Neural cell (in vitro differentiated cells): Measurements from ENCODE around the gene PFKFB4. TPM values are rescaled to one million over a fixed set of nuclear protein-coding genes. Genes with fewer than 3 reads are reported as not detected.

Experiments
- H2AFZ ChIP-seq: fragments of 200-600, 300-800 bp; sonication (generic), shearing (Covaris generic); 2 replicates; pipeline ENCODE4 v1.6.0; 2014; ENCODE audit warnings: low read depth, mild to moderate bottlenecking, antibody characterized with exemption, low read length, moderate library complexity
- H3F3A ChIP-seq: fragments of 200-600 bp; shearing (Covaris generic); 2 replicates; pipeline ENCODE4 v1.6.1; 2016; ENCODE audit warnings: mild to moderate bottlenecking, moderate library complexity, mixed read lengths, antibody characterized with exemption, low read length; ENCODE audit not compliant: insufficient read depth, poor library complexity, severe bottlenecking
- H3K27ac ChIP-seq: fragments of 200-600, 300-800 bp; sonication (generic), shearing (Covaris generic); 2 replicates; pipeline ENCODE4 v1.5.1; 2014; ENCODE audit warnings: mild to moderate bottlenecking, low read length, moderate library complexity
- H3K27me3 ChIP-seq: fragments of 300-800, 200-600 bp; sonication (generic), shearing (Covaris generic); 2 replicates; pipeline ENCODE4 v1.6.0; 2014; ENCODE audit warnings: mild to moderate bottlenecking, low read depth, low read length, moderate library complexity; ENCODE audit not compliant: insufficient read depth
- H3K36me3 ChIP-seq: fragments of 300-800, 200-600 bp; sonication (generic), shearing (Covaris generic); 2 replicates; pipeline ENCODE4 v1.5.1; 2014; ENCODE audit warnings: mild to moderate bottlenecking, antibody characterized with exemption, low read length, moderate library complexity; ENCODE audit not compliant: insufficient read depth
- H3K4me2 ChIP-seq: fragments of 300-800, 200-600 bp; sonication (generic), shearing (Covaris generic); 2 replicates; pipeline ENCODE4 v1.6.0; 2014; ENCODE audit warnings: mild to moderate bottlenecking, low read length
- H3K4me3 ChIP-seq: fragments of 300-800, 200-600 bp; sonication (generic), shearing (Covaris generic); 2 replicates; pipeline ENCODE4 v1.5.1; 2014; ENCODE audit warnings: mild to moderate bottlenecking, low read length, moderate library complexity
- H3K79me2 ChIP-seq: fragments of 200-600 bp; shearing (Covaris generic); replicated peaks from 2 replicates; pipeline ENCODE4 v1.6.0; 2014; ENCODE audit warnings: mild to moderate bottlenecking, low read length, moderate library complexity; ENCODE audit not compliant: insufficient read depth
- H3K9ac ChIP-seq: fragments of 300-800, 200-600 bp; sonication (generic), shearing (Covaris generic); 2 replicates; pipeline ENCODE4 v1.6.1; 2016; ENCODE audit warnings: mild to moderate bottlenecking, low read length, mixed read lengths
- H3K9me2 ChIP-seq: fragments of 200-600 bp; shearing (Covaris generic); 2 replicates; pipeline ENCODE4 v1.6.1; 2016; ENCODE audit warnings: mild to moderate bottlenecking, low read length, mixed read lengths; ENCODE audit not compliant: insufficient read depth
- H3K9me3 ChIP-seq: fragments of 200-600, 300-800 bp; sonication (generic), shearing (Covaris generic); 2 replicates; pipeline ENCODE4 v1.6.1; 2016; ENCODE audit warnings: mild to moderate bottlenecking, mixed run types, low read length, moderate library complexity, mixed read lengths
- H4K20me1 ChIP-seq: fragments of 200-600 bp; shearing (Covaris generic); 2 replicates; pipeline ENCODE4 v1.6.1; 2016; ENCODE audit warnings: mild to moderate bottlenecking, mixed run types; ENCODE audit not compliant: insufficient read depth
- CTCF ChIP-seq: fragments of 450-650 bp; IDR thresholded peaks from 2 replicates; pipeline ENCODE4 v1.5.1; 2014; ENCODE audit warnings: antibody characterized with exemption, mild to moderate bottlenecking, moderate library complexity; ENCODE audit not compliant: poor library complexity, severe bottlenecking
- EP300 ChIP-seq: fragments of 450-650 bp; conservative IDR thresholded peaks from 2 replicates; pipeline ENCODE4 v1.6.1; 2014; ENCODE audit warnings: antibody characterized with exemption, mild to moderate bottlenecking, moderate library complexity; ENCODE audit not compliant: poor library complexity, severe bottlenecking
- EZH2 ChIP-seq: fragments of 200-600, 300-800 bp; shearing (Covaris generic), sonication (generic); IDR thresholded peaks from 2 replicates; pipeline ENCODE4 v1.6.1; 2014; ENCODE audit warnings: antibody characterized with exemption, low read length, borderline replicate concordance, mild to moderate bottlenecking; ENCODE audit not compliant: insufficient read depth, poor library complexity, severe bottlenecking
- MXI1 ChIP-seq: fragments of 450-650 bp; conservative IDR thresholded peaks from 2 replicates; pipeline ENCODE4 v1.6.1; 2014; ENCODE audit warnings: antibody characterized with exemption, mild to moderate bottlenecking; ENCODE audit not compliant: poor library complexity, severe bottlenecking
- POLR2AphosphoS5 ChIP-seq: IDR thresholded peaks from 2 replicates; pipeline ENCODE4 v1.6.1; 2012
- RAD21 ChIP-seq: fragments of 450-650 bp; conservative IDR thresholded peaks from 2 replicates; pipeline ENCODE4 v1.6.1; 2014; ENCODE audit warnings: antibody characterized with exemption, mild to moderate bottlenecking, moderate library complexity
- SMC3 ChIP-seq: fragments of 450-650 bp; conservative IDR thresholded peaks from 2 replicates; pipeline ENCODE4 v1.6.1; 2014; ENCODE audit warnings: antibody characterized with exemption, mild to moderate bottlenecking, moderate library complexity; ENCODE audit not compliant: poor library complexity
- TAF1 ChIP-seq: IDR thresholded peaks from 2 replicates; pipeline ENCODE4 v1.6.1; 2012; ENCODE audit warnings: low read depth
- polyA plus RNA-seq: library from polyadenylated mRNA; depleted of rRNA; stranded (reverse); fragments of >200 nt; gene quantifications from 2 replicates; pipeline ENCODE4 v1.2.3, GENCODE V29; 2014
- TF ChIP-seq, protein P1 (sequence below): IDR thresholded peaks from 2 replicates; pipeline ENCODE4 v1.6.1; 2012; ENCODE audit warnings: borderline replicate concordance

Gene PFKFB4
- polyA plus RNA-seq, 1 donor from 2014 or later = 29.4 TPM

- no peaks in the 10 kb centered on the region for H3K79me2 ChIP-seq
- H3K36me3 ChIP-seq = no peaks in the 10 kb centered on the region
- H3K9me2 ChIP-seq = no peaks in the 10 kb centered on the region
- no peaks in the 10 kb centered on the region for H3F3A ChIP-seq
- H2AFZ ChIP-seq = no peak within 1 kb of the TSS
- H3K9ac ChIP-seq = no peak within 1 kb of the TSS
- H4K20me1 ChIP-seq = no peaks in the 10 kb centered on the region
- no peaks in the 10 kb centered on the region for H3K27me3 ChIP-seq
- H3K4me2 ChIP-seq = no peak within 1 kb of the TSS
- no peaks in the 10 kb centered on the region for H3K9me3 ChIP-seq
- TF ChIP-seq, protein P1, sequence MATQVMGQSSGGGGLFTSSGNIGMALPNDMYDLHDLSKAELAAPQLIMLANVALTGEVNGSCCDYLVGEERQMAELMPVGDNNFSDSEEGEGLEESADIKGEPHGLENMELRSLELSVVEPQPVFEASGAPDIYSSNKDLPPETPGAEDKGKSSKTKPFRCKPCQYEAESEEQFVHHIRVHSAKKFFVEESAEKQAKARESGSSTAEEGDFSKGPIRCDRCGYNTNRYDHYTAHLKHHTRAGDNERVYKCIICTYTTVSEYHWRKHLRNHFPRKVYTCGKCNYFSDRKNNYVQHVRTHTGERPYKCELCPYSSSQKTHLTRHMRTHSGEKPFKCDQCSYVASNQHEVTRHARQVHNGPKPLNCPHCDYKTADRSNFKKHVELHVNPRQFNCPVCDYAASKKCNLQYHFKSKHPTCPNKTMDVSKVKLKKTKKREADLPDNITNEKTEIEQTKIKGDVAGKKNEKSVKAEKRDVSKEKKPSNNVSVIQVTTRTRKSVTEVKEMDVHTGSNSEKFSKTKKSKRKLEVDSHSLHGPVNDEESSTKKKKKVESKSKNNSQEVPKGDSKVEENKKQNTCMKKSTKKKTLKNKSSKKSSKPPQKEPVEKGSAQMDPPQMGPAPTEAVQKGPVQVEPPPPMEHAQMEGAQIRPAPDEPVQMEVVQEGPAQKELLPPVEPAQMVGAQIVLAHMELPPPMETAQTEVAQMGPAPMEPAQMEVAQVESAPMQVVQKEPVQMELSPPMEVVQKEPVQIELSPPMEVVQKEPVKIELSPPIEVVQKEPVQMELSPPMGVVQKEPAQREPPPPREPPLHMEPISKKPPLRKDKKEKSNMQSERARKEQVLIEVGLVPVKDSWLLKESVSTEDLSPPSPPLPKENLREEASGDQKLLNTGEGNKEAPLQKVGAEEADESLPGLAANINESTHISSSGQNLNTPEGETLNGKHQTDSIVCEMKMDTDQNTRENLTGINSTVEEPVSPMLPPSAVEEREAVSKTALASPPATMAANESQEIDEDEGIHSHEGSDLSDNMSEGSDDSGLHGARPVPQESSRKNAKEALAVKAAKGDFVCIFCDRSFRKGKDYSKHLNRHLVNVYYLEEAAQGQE = no peak
- TF ChIP-seq SMC3 (no peak), EZH2 (no peak), TAF1 (no peak), EP300 (no peak), MXI1 (no peak), RAD21 (no peak), POLR2AphosphoS5 (no peak), CTCF (no peak)
- no peak within 1 kb of the TSS for H3K4me3 ChIP-seq
- no peak within 1 kb of the TSS for H3K27ac ChIP-seq
Measured at GRCh38 chr3:48595075-48595525, 38.5 kb upstream of the PFKFB4 start, which contains the start of gene COL7A1. COL7A1 (minus strand) TSS chr3:48595329; CDS start chr3:48595159, 170 bp downstream.

- Histone ChIP-seq H3K36me3 (no peaks in the 10 kb centered on the region), H3K9ac (no peak overlapping the region), H3K79me2 (no peaks in the 10 kb centered on the region), H3K4me3 (no peak overlapping the region), H3K9me2 (no peaks in the 10 kb centered on the region), H3K27me3 (no peaks in the 10 kb centered on the region), H3K9me3 (no peaks in the 10 kb centered on the region), H4K20me1 (no peaks in the 10 kb centered on the region), H3F3A (no peaks in the 10 kb centered on the region), H3K27ac (no peak overlapping the region), H2AFZ (no peak overlapping the region), H3K4me2 (no peak overlapping the region)
- no peak for TF ChIP-seq EP300
- TF ChIP-seq SMC3 = no peak
- no peak for TF ChIP-seq MXI1
- TF ChIP-seq RAD21 = no peak
- TF ChIP-seq POLR2AphosphoS5 = no peak
- TF ChIP-seq CTCF = no peak
- TF ChIP-seq, protein P1 = no peak
- no peak for TF ChIP-seq EZH2
- no peak for TF ChIP-seq TAF1
Measured at GRCh38 chr3:48594417-48595049, 37.9 kb upstream of the PFKFB4 start.
